ENCODE results near the gene LGR5.
A peak's percentile ranks its signal among the peaks of the same experiment; 100 is the strongest.

Gene LGR5

GRCh38 chr12:71420775-71421406, 18.7 kb upstream of the LGR5 start:
- H3K4me3 Mint-ChIP-seq = no peak overlapping the region
- no peaks in the 10 kb centered on the region for H3K9me3 Mint-ChIP-seq
- H3K27me3 Mint-ChIP-seq = peaks cover 13% of the 10 kb centered on the region
- H3K27ac Mint-ChIP-seq (ENCODE audit: low read depth) = no peak overlapping the region
- ATAC-seq (replicated peaks; ENCODE audit: extremely low read depth, poor library complexity, severe bottlenecking) (no peak), DNase-seq (ENCODE audit: low spot score in 2 of 2) (no peak)
- no peaks in the 10 kb centered on the region for H3K36me3 Mint-ChIP-seq (ENCODE audit: insufficient read depth)
- no peaks in the 10 kb centered on the region for H3K4me1 Mint-ChIP-seq

GRCh38 chr12:71425568-71426299, 13.9 kb upstream of the LGR5 start:
- no peaks in the 10 kb centered on the region for H3K9me3 Mint-ChIP-seq
- DNase-seq (ENCODE audit: low spot score in 2 of 2) (no peak), ATAC-seq (replicated peaks; ENCODE audit: extremely low read depth, poor library complexity, severe bottlenecking) (no peak)
- no peak overlapping the region for H3K4me3 Mint-ChIP-seq
- no peaks in the 10 kb centered on the region for H3K36me3 Mint-ChIP-seq (ENCODE audit: insufficient read depth)
- H3K4me1 Mint-ChIP-seq = no peaks in the 10 kb centered on the region
- no peak overlapping the region for H3K27ac Mint-ChIP-seq (ENCODE audit: low read depth)
- H3K27me3 Mint-ChIP-seq = peaks cover 36% of the 10 kb centered on the region

GRCh38 chr12:71426300-71427047, 13.1 kb upstream of the LGR5 start:
- Mint-ChIP-seq H3K36me3 (ENCODE audit: insufficient read depth) (no peaks in the 10 kb centered on the region), H3K9me3 (no peaks in the 10 kb centered on the region), H3K4me3 (no peak overlapping the region), H3K4me1 (no peaks in the 10 kb centered on the region), H3K27ac (ENCODE audit: low read depth) (no peak overlapping the region), H3K27me3 (peaks cover 36% of the 10 kb centered on the region)
- DNase-seq (ENCODE audit: low spot score in 2 of 2) = no peak
- no peak for ATAC-seq (replicated peaks; ENCODE audit: extremely low read depth, poor library complexity, severe bottlenecking)

- no peak for ATAC-seq (replicated peaks; ENCODE audit: extremely low read depth, poor library complexity, severe bottlenecking)
- Mint-ChIP-seq H3K36me3 (ENCODE audit: insufficient read depth) (no peaks in the 10 kb centered on the region), H3K9me3 (no peaks in the 10 kb centered on the region), H3K4me1 (no peaks in the 10 kb centered on the region), H3K4me3 (no peak overlapping the region), H3K27ac (ENCODE audit: low read depth) (no peak overlapping the region), H3K27me3 (peaks cover 49% of the 10 kb centered on the region)
- no peak for DNase-seq (ENCODE audit: low spot score in 2 of 2)
Observed at GRCh38 chr12:71430756-71431155, 8.8 kb upstream of the LGR5 start.

GRCh38 chr12:71431991-71432390, 7.6 kb upstream of the LGR5 start:
- Mint-ChIP-seq H3K27me3 (peaks cover 53% of the 10 kb centered on the region), H3K27ac (ENCODE audit: low read depth) (no peak overlapping the region), H3K4me1 (no peaks in the 10 kb centered on the region), H3K4me3 (no peak overlapping the region), H3K9me3 (peaks cover 5% of the 10 kb centered on the region), H3K36me3 (ENCODE audit: insufficient read depth) (no peaks in the 10 kb centered on the region)
- ATAC-seq (replicated peaks; ENCODE audit: extremely low read depth, poor library complexity, severe bottlenecking) = no peak
- no peak for DNase-seq (ENCODE audit: low spot score in 2 of 2)

- Mint-ChIP-seq H3K27ac (ENCODE audit: low read depth) (no peak overlapping the region), H3K4me3 (no peak overlapping the region), H3K36me3 (ENCODE audit: insufficient read depth) (no peaks in the 10 kb centered on the region), H3K27me3 (peaks cover 53% of the 10 kb centered on the region), H3K9me3 (peaks cover 12% of the 10 kb centered on the region), H3K4me1 (no peaks in the 10 kb centered on the region)
- no peak for DNase-seq (ENCODE audit: low spot score in 2 of 2)
- ATAC-seq (replicated peaks; ENCODE audit: extremely low read depth, poor library complexity, severe bottlenecking) = no peak
Observed at GRCh38 chr12:71432936-71433335, 6.7 kb upstream of the LGR5 start.

- no peak for ATAC-seq (replicated peaks; ENCODE audit: extremely low read depth, poor library complexity, severe bottlenecking)
- Mint-ChIP-seq H3K27ac (ENCODE audit: low read depth) (no peak overlapping the region), H3K27me3 (peaks cover 79% of the 10 kb centered on the region), H3K36me3 (ENCODE audit: insufficient read depth) (no peaks in the 10 kb centered on the region), H3K4me1 (peaks cover 14% of the 10 kb centered on the region), H3K4me3 (no peak overlapping the region), H3K9me3 (peaks cover 12% of the 10 kb centered on the region)
- no peak for DNase-seq (ENCODE audit: low spot score in 2 of 2)
Observed at GRCh38 chr12:71436696-71437095, 2.9 kb upstream of the LGR5 start.

GRCh38 chr12:71438670-71439361, 782 bp upstream of the LGR5 start:
- ATAC-seq (replicated peaks; ENCODE audit: extremely low read depth, poor library complexity, severe bottlenecking) = no peak
- Mint-ChIP-seq H3K27me3 (peaks cover 77% of the 10 kb centered on the region), H3K27ac (ENCODE audit: low read depth) (no peak overlapping the region), H3K36me3 (ENCODE audit: insufficient read depth) (no peaks in the 10 kb centered on the region), H3K9me3 (peaks cover 12% of the 10 kb centered on the region), H3K4me1 (peaks cover 14% of the 10 kb centered on the region), H3K4me3 (peak overlapping the region; percentile 38)
- DNase-seq (ENCODE audit: low spot score in 2 of 2) = no peak

GRCh38 chr12:71439362-71439612, 311 bp upstream of the LGR5 start:
- peaks cover 14% of the 10 kb centered on the region for H3K4me1 Mint-ChIP-seq
- H3K4me3 Mint-ChIP-seq = peak overlapping the region; percentile 38
- no peak for DNase-seq (ENCODE audit: low spot score in 2 of 2)
- H3K36me3 Mint-ChIP-seq (ENCODE audit: insufficient read depth) = no peaks in the 10 kb centered on the region
- no peak for ATAC-seq (replicated peaks; ENCODE audit: extremely low read depth, poor library complexity, severe bottlenecking)
- no peak overlapping the region for H3K27ac Mint-ChIP-seq (ENCODE audit: low read depth)
- peaks cover 73% of the 10 kb centered on the region for H3K27me3 Mint-ChIP-seq
- peaks cover 12% of the 10 kb centered on the region for H3K9me3 Mint-ChIP-seq

- peaks cover 78% of the 10 kb centered on the region for H3K27me3 Mint-ChIP-seq
- DNase-seq (ENCODE audit: low spot score in 2 of 2) (no peak), ATAC-seq (replicated peaks; ENCODE audit: extremely low read depth, poor library complexity, severe bottlenecking) (no peak)
- peak overlapping the region; percentile 61 for H3K4me3 Mint-ChIP-seq
- H3K9me3 Mint-ChIP-seq = peaks cover 12% of the 10 kb centered on the region
- H3K36me3 Mint-ChIP-seq (ENCODE audit: insufficient read depth) = no peaks in the 10 kb centered on the region
- no peak overlapping the region for H3K27ac Mint-ChIP-seq (ENCODE audit: low read depth)
- peaks cover 14% of the 10 kb centered on the region for H3K4me1 Mint-ChIP-seq
Observed at GRCh38 chr12:71440345-71440762, 756 bp downstream of the LGR5 start.

- Mint-ChIP-seq H3K9me3 (peaks cover 12% of the 10 kb centered on the region), H3K36me3 (ENCODE audit: insufficient read depth) (no peaks in the 10 kb centered on the region), H3K27me3 (peaks cover 85% of the 10 kb centered on the region), H3K4me1 (peaks cover 14% of the 10 kb centered on the region), H3K27ac (ENCODE audit: low read depth) (no peak overlapping the region), H3K4me3 (peak overlapping the region; percentile 61)
- DNase-seq (ENCODE audit: low spot score in 2 of 2) (no peak), ATAC-seq (replicated peaks; ENCODE audit: extremely low read depth, poor library complexity, severe bottlenecking) (no peak)
Observed at GRCh38 chr12:71440763-71441748, 1.5 kb downstream of the LGR5 start.
